Endothelial cell (in vitro differentiated cells): ENCODE data around the gene SLC36A1. TPM values are rescaled to one million over a fixed set of nuclear protein-coding genes. Genes with fewer than 3 reads are reported as not detected.
"Not testable (repeated sequence)": the region's sequence is repeated elsewhere in the genome, so short reads cannot be mapped to it uniquely, and the experiment has no call there.

Experiments used
- DNase-seq: peaks from one replicate; pipeline ENCODE4 v3.0.0; 2021; ENCODE audit warnings: low spot score
- H3K27ac Mint-ChIP-seq: one replicate; pipeline ENCODE4 v1.8.0; 2021; ENCODE audit warnings: mixed read lengths, inconsistent platforms; ENCODE audit not compliant: unreplicated experiment
- H3K27me3 Mint-ChIP-seq: one replicate; pipeline ENCODE4 v1.8.0; 2021; ENCODE audit warnings: mild to moderate bottlenecking, moderate library complexity, mixed read lengths, inconsistent platforms; ENCODE audit not compliant: unreplicated experiment
- H3K36me3 Mint-ChIP-seq: one replicate; pipeline ENCODE4 v1.8.0; 2021; ENCODE audit warnings: mild to moderate bottlenecking, low read depth, mixed read lengths, inconsistent platforms; ENCODE audit not compliant: unreplicated experiment
- H3K4me1 Mint-ChIP-seq: one replicate; pipeline ENCODE4 v1.8.0; 2021; ENCODE audit warnings: mild to moderate bottlenecking, mixed read lengths, inconsistent platforms; ENCODE audit not compliant: unreplicated experiment
- H3K4me3 Mint-ChIP-seq: one replicate; pipeline ENCODE4 v1.8.0; 2021; ENCODE audit warnings: mild to moderate bottlenecking, mixed read lengths, inconsistent platforms; ENCODE audit not compliant: unreplicated experiment
- H3K9me3 Mint-ChIP-seq: one replicate; pipeline ENCODE4 v1.8.0; 2021; ENCODE audit warnings: mixed read lengths, inconsistent platforms; ENCODE audit not compliant: unreplicated experiment
- CTCF ChIP-seq: fragments of 200-600 bp; sonication (generic); IDR thresholded peaks from one replicate; pipeline ENCODE4 v1.5.0; 2021; ENCODE audit warnings: antibody characterized with exemption; ENCODE audit not compliant: unreplicated experiment
- total RNA-seq: library from RNA; stranded (reverse); fragmentation: NEBNext Ultra II Directional; extraction: Animal tissue kit (Norgen Biotek cat#: 25700); gene quantifications from one replicate; pipeline ENCODE4 v1.2.1, GENCODE V29; 2021; ENCODE audit not compliant: unreplicated experiment

The SLC36A1 gene
- total RNA-seq, 1 donor from 2014 or later = 4.8 TPM

GRCh38 chr5:151413800-151414199 lies 33.6 kb upstream of the SLC36A1 start:
- TF ChIP-seq CTCF = no peak
- H3K27me3 Mint-ChIP-seq = peaks cover 9% of the 10 kb centered on the region
- no peak for DNase-seq

GRCh38 chr5:151414536-151414935 lies 32.9 kb upstream of the SLC36A1 start:
- no peak for DNase-seq

More at GRCh38 chr5:151413800-151414199, 33.6 kb upstream of the SLC36A1 start:
- H3K4me3 Mint-ChIP-seq = no peak overlapping the region
- H3K4me1 Mint-ChIP-seq = peaks cover 4% of the 10 kb centered on the region
- H3K9me3 Mint-ChIP-seq = peaks cover 20% of the 10 kb centered on the region
- peaks cover 3% of the 10 kb centered on the region for H3K36me3 Mint-ChIP-seq
- no peak overlapping the region for H3K27ac Mint-ChIP-seq

GRCh38 chr5:151417712-151418111 lies 29.7 kb upstream of the SLC36A1 start:
- peaks cover 3% of the 10 kb centered on the region for H3K36me3 Mint-ChIP-seq
- peak overlapping the region; percentile 23 for H3K4me3 Mint-ChIP-seq
- no peak for TF ChIP-seq CTCF
- H3K27ac Mint-ChIP-seq = no peak overlapping the region
- no peaks in the 10 kb centered on the region for H3K4me1 Mint-ChIP-seq
- H3K27me3 Mint-ChIP-seq = peaks cover 8% of the 10 kb centered on the region
- DNase-seq = no peak
- peaks cover 20% of the 10 kb centered on the region for H3K9me3 Mint-ChIP-seq

More at GRCh38 chr5:151414536-151414935, 32.9 kb upstream of the SLC36A1 start:
- Mint-ChIP-seq H3K27me3 (peaks cover 9% of the 10 kb centered on the region), H3K27ac (no peak overlapping the region), H3K9me3 (peaks cover 20% of the 10 kb centered on the region), H3K4me3 (no peak overlapping the region), H3K4me1 (no peaks in the 10 kb centered on the region), H3K36me3 (peaks cover 3% of the 10 kb centered on the region)
- no peak for TF ChIP-seq CTCF

GRCh38 chr5:151420127-151420526 lies 27.3 kb upstream of the SLC36A1 start:
- Mint-ChIP-seq H3K27ac (no peak overlapping the region), H3K27me3 (peaks cover 6% of the 10 kb centered on the region), H3K36me3 (peaks cover 3% of the 10 kb centered on the region), H3K9me3 (peaks cover 20% of the 10 kb centered on the region), H3K4me1 (no peaks in the 10 kb centered on the region), H3K4me3 (no peak overlapping the region)
- DNase-seq = no peak
- no peak for TF ChIP-seq CTCF

- Mint-ChIP-seq H3K36me3 (no peaks in the 10 kb centered on the region), H3K9me3 (no peaks in the 10 kb centered on the region), H3K4me3 (no peak overlapping the region), H3K27me3 (peaks cover 3% of the 10 kb centered on the region), H3K27ac (no peak overlapping the region), H3K4me1 (peaks cover 2% of the 10 kb centered on the region)
- DNase-seq = no peak
- no peak for TF ChIP-seq CTCF
Measured at GRCh38 chr5:151424892-151425523, 22.4 kb upstream of the SLC36A1 start.

GRCh38 chr5:151426347-151426746 lies 21.1 kb upstream of the SLC36A1 start:
- H3K27me3 Mint-ChIP-seq, H3K4me1 Mint-ChIP-seq, H3K9me3 Mint-ChIP-seq, H3K36me3 Mint-ChIP-seq, H3K27ac Mint-ChIP-seq, H3K4me3 Mint-ChIP-seq, DNase-seq: not testable (repeated sequence)
